Lung (tissue), 12 donors: ENCODE data around the gene ADAMTSL1. TPM values are rescaled to one million over a fixed set of nuclear protein-coding genes. Genes with fewer than 3 reads are reported as not detected.

Experiments
- ATAC-seq: fragments of 200-7000 bp; cut with Tn5 transposase; one replicate; pipeline ENCODE4 v1.9.1; 2020; ENCODE audit warnings: moderate number of reproducible peaks; ENCODE audit not compliant: insufficient read depth, low FRiP score
- DNase-seq, 3 donors: peaks; one replicate each; pipeline ENCODE4 v3.0.0-alpha.2; 2013 to 2017
- H3K27ac ChIP-seq, 2 donors: one replicate each; pipeline ENCODE4 v1.5.1; 2013; ENCODE audit warnings: mild to moderate bottlenecking in 2 of 2, moderate library complexity in 2 of 2, control low read depth in 1 of 2, inconsistent platforms in 1 of 2, low read depth in 1 of 2, low read length in 1 of 2
- H3K27me3 ChIP-seq, 3 donors: one replicate each; pipeline ENCODE4 v1.5.1; 2013; ENCODE audit warnings: low read length in 2 of 3; ENCODE audit not compliant: control insufficient read depth in 3 of 3, insufficient read depth in 3 of 3
- H3K36me3 ChIP-seq, 4 donors: one replicate each; pipeline ENCODE4 v1.5.1; 2013; ENCODE audit warnings: low read length in 4 of 4, mild to moderate bottlenecking in 1 of 4, moderate library complexity in 1 of 4; ENCODE audit not compliant: control insufficient read depth in 4 of 4, insufficient read depth in 4 of 4
- H3K4me1 ChIP-seq, 5 donors: one replicate each; pipeline ENCODE4 v1.5.1; 2013; ENCODE audit warnings: low read length in 5 of 5, mild to moderate bottlenecking in 2 of 5, moderate library complexity in 1 of 5; ENCODE audit not compliant: control insufficient read depth in 5 of 5, insufficient read depth in 5 of 5
- H3K4me3 ChIP-seq: one replicate; pipeline ENCODE4 v1.5.1; 2013; ENCODE audit warnings: mild to moderate bottlenecking, control low read depth, moderate library complexity
- H3K9ac ChIP-seq, 2 donors: one replicate each; pipeline ENCODE4 v1.5.1; 2013; ENCODE audit warnings: low read length in 2 of 2, control low read depth in 1 of 2; ENCODE audit not compliant: insufficient read depth in 1 of 2
- H3K9me3 ChIP-seq, 4 donors: one replicate each; pipeline ENCODE4 v1.5.1; 2013; ENCODE audit warnings: low read length in 3 of 4, mild to moderate bottlenecking in 1 of 4, moderate library complexity in 1 of 4; ENCODE audit not compliant: control insufficient read depth in 4 of 4, insufficient read depth in 3 of 4
- CTCF ChIP-seq: IDR thresholded peaks from 2 replicates; pipeline ENCODE4 v1.5.1; 2012; ENCODE audit warnings: mild to moderate bottlenecking; ENCODE audit errors: control extremely low read depth, extremely low read depth
- WGBS, 2 donors: extraction: QIAGEN DNeasy Blood & Tissue Kit; methylation state at CpG; one replicate each; pipeline ENCODE4 v1.1.7; 2013; 5-methylcytosine and 5-hydroxymethylcytosine counted together
- polyA plus RNA-seq, 2 donors: library from polyadenylated mRNA; stranded (reverse); fragments of 200-250 nt; gene quantifications; one replicate each; pipeline ENCODE4 v1.2.1, GENCODE V29; 2013
- total RNA-seq, 2 donors: library from RNA; depleted of rRNA in 1 of 2; stranded (reverse); fragments of >200 nt in 1 of 2; gene quantifications; one replicate each; pipeline ENCODE4 v1.2.1, GENCODE V29; 2014 to 2021
- donor health status: control.
- donor health status: control.
- donor health status: Bipolar disorder and iron deficiency.
- donor health status: healthy.
- donor health status: DM: yes; HTN: yes; CAD: no.

The ADAMTSL1 gene
- total and polyA plus RNA-seq, 4 donors: 0.25 to 36.2 (median 1.4) TPM

GRCh38 chr9:18923167-18923566 lies 449.2 kb downstream of the ADAMTSL1 start:
- Histone ChIP-seq H3K9ac (no peak overlapping the region), H3K4me1 (peaks cover 0 to 8% (median 2%) of the 10 kb centered on the region in 5 donors), H3K27me3 (no peaks in the 10 kb centered on the region), H3K9me3 (no peaks in the 10 kb centered on the region), H3K27ac (no peak overlapping the region), H3K36me3 (no peaks in the 10 kb centered on the region), H3K4me3 (no peak overlapping the region)
- ATAC-seq: no peak
- peak in 1 of 3 donors; percentile 28 for DNase-seq
- no peak for TF ChIP-seq CTCF
- 34 to 50% methylated on average over 2 of the region's 2 CpGs for WGBS, 2 donors

- no peak overlapping the region for H3K27ac ChIP-seq
- no peaks in the 10 kb centered on the region for H3K36me3 ChIP-seq
- H3K27me3 ChIP-seq: no peaks in the 10 kb centered on the region
- H3K4me1 ChIP-seq: peaks cover 0 to 8% (median 2%) of the 10 kb centered on the region in 5 donors
- no peaks in the 10 kb centered on the region for H3K9me3 ChIP-seq
- no peak overlapping the region for H3K9ac ChIP-seq
- 94 to 95% methylated on average over 6 of the region's 6 CpGs for WGBS, 2 donors
- H3K4me3 ChIP-seq: no peak overlapping the region
- peak in 1 of 3 donors; percentile 5 for DNase-seq
- TF ChIP-seq CTCF: no peak
- no peak for ATAC-seq
Measured at GRCh38 chr9:18923671-18924430, 449.9 kb downstream of the ADAMTSL1 start.

- no peak overlapping the region for H3K4me3 ChIP-seq
- no peak overlapping the region for H3K9ac ChIP-seq
- no peak for TF ChIP-seq CTCF
- H3K27ac ChIP-seq: no peak overlapping the region
- peaks cover 0 to 2% (median 0%) of the 10 kb centered on the region in 4 donors for H3K9me3 ChIP-seq
- H3K36me3 ChIP-seq: no peaks in the 10 kb centered on the region
- no peak for ATAC-seq
- no peak for DNase-seq
- no peaks in the 10 kb centered on the region for H3K27me3 ChIP-seq
- H3K4me1 ChIP-seq: peaks cover 0 to 4% (median 0%) of the 10 kb centered on the region in 5 donors
Measured at GRCh38 chr9:18925880-18926279, 451.9 kb downstream of the ADAMTSL1 start.

GRCh38 chr9:18926513-18926912 lies 452.6 kb downstream of the ADAMTSL1 start:
- TF ChIP-seq CTCF: no peak
- Histone ChIP-seq H3K9me3 (peaks cover 0 to 2% (median 0%) of the 10 kb centered on the region in 4 donors), H3K27ac (no peak overlapping the region), H3K9ac (no peak overlapping the region), H3K4me1 (peaks cover 0 to under 1% (median 0%) of the 10 kb centered on the region in 5 donors), H3K27me3 (no peaks in the 10 kb centered on the region), H3K36me3 (no peaks in the 10 kb centered on the region), H3K4me3 (no peak overlapping the region)
- DNase-seq (no peak), ATAC-seq (no peak)
- WGBS, 2 donors: 92 to 95% methylated on average over 3 of the region's 3 CpGs
